Frontal cortex (tissue), 4 donors: ENCODE results near the gene ARID5B. TPM values are rescaled to one million over a fixed set of nuclear protein-coding genes. Genes with fewer than 3 reads are reported as not detected.

ENCODE experiments used
- DNase-seq, 2 donors: peaks; one replicate each; pipeline ENCODE4 v3.0.0; 2012; ENCODE audit warnings: low spot score in 2 of 2
- FAIRE-seq: peaks from 2 replicates; lab custom pipeline; 2012; peaks lifted over from hg19 to GRCh38; lab: Jason Lieb, UNC
- total RNA-seq: library from RNA; depleted of rRNA; stranded (reverse); fragments of >200 nt; gene quantifications from one replicate; pipeline ENCODE4 v1.2.3, GENCODE V29; 2014
- donor health status: control.
- donor health status: control.
- donor health status: control.

ARID5B gene
- total RNA-seq, 1 donor from 2014 or later, result 19.6 TPM

DNA sequence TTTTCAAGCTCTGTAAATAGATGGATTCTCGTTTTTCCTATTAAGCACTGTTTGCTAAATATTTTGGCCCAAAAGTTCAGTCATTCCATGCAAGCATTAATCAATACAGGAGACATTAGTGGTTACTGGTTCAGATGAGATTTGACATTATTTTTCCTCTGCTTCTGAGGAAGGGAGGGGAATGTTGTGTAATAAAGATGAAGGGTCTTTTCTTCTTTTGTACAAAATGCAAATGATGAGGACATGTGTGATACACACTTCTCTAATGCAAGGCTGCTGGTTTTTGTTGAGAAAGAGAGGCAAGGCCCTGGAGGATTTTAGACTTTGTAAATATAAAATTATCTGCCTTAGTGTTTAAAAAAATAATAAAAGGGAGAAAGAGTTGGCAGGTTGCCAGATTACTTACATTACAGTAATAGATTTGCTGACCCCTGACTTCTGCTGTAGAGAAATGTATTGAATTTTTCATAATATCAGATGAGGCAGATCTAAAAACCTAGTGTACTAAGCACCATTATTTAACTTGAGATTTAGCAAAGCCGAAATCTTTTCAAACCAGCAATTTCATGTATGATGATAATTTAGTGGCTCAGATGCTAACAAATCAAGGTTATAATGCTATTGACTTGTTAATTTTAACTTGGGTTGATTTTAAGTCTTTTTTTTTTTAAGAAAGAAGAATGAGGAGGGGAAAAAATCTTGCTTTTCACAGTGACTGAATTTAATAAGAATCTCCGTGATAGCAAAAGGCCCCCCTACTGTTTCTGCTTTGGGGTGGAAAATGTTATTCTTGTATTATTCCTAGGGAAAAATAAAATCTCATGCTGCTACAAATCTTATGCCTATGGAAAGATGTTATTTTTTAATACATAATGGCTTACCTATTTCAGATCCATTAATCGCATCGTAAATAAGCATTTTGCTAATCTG lies 180.1 kb downstream of the ARID5B start:
- no peak for FAIRE-seq
- DNase-seq, result no peak

- FAIRE-seq (no peak), DNase-seq (no peak)
These were observed 180.8 kb downstream of the ARID5B start for GRCh38 chr10:62082271-62082656.

GRCh38 chr10:62082729-62083411 lies 181.4 kb downstream of the ARID5B start:
- DNase-seq, result no peak
- FAIRE-seq, result no peak

GRCh38 chr10:62083412-62084267 lies 182.1 kb downstream of the ARID5B start:
- DNase-seq (no peak), FAIRE-seq (no peak)

DNA sequence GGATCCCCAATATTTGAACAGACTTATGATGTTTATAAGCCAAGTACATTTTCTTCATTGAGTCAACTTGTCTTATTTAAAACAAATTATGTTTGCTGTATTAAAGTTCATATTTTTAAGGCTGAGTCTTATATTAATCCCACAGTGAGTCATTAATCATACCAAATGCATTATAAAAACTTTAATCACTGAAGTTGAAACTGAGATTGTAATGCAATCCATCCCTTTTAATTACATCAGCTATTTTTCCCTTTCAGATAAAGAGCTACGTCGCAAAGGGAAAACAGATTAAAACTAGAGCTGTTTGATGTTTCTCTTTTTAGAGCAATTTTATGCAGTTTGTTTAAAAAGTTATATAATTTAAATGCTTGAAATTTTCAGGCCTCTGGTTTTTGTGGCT lies 183.0 kb downstream of the ARID5B start:
- no peak for DNase-seq
- no peak for FAIRE-seq

GRCh38 chr10:62085404-62085803 lies 183.9 kb downstream of the ARID5B start:
- FAIRE-seq (no peak), DNase-seq (no peak)

DNA sequence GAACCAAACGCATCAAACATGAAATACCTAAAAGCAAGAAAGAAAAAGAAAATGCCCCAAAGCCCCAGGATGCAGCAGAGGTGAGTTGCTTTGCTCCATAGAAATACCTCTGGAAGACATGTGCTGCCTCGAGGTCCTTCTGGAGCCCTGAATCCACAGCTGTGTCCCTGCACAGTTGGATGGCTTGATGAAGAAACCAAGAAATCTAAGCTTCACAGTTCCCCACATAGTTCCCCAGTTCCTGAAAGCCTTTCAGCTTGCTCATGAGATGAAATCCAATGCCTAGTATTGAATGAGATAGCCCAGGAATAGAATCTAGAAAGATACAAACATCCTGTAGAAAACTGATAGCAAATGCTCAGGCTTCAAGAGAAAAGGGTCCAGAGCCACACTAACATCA lies 184.3 kb downstream of the ARID5B start:
- no peak for FAIRE-seq
- DNase-seq, result no peak

DNA sequence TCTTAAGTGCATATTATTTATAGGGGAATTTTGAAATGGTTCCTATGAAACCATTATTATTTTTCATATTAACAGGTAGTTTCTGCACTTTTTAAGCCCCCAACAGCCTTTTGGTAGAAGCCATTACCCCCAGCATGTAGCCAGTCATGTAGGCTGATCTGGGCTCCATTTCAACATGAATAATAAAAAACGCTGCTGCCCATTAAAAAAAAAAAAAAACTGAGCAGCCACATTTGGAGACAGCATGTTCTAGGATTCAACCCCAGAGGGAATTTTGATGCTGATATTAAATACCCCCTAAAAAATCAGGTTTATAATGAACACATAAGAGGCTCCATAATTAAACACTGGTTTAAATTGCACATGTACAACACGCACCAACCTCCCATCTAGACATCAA lies 185.8 kb downstream of the ARID5B start:
- FAIRE-seq, result no peak
- no peak for DNase-seq

DNA sequence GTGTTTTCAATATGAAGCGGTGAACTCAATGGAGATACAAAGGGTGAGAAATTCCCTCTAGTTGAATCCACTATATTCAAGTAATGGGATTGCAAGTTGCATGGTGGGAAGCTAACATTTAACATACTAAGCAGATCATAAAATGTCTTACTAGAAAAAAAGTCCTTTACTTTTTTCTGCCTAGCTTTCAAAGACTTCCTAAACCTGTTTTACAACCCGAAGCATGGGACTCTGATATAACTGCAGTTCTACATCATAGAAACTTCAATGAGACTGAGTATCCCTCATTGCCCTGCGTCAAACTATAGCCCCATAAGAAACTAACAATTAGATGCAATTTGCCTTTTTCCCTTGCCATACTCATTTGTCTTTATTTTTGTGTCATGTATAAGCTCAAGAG lies 187.3 kb downstream of the ARID5B start:
- FAIRE-seq (no peak), DNase-seq (no peak)

DNA sequence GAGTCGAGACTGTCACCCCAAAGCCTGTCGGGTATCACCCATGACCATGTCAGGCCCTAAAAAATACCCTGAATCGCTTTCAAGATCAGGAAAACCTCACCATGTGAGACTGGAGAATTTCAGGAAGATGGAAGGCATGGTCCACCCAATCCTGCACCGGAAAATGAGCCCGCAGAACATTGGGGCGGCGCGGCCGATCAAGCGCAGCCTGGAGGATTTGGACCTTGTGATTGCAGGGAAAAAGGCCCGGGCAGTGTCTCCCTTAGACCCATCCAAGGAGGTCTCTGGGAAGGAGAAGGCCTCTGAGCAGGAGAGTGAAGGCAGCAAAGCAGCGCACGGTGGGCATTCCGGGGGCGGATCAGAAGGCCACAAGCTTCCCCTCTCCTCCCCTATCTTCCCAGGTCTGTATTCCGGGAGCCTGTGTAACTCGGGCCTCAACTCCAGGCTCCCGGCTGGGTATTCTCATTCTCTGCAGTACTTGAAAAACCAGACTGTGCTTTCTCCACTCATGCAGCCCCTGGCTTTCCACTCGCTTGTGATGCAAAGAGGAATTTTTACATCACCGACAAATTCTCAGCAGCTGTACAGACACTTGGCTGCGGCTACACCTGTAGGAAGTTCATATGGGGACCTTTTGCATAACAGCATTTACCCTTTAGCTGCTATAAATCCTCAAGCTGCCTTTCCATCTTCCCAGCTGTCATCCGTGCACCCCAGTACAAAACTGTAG lies 191.0 kb downstream of the ARID5B start:
- no peak for FAIRE-seq

DNA sequence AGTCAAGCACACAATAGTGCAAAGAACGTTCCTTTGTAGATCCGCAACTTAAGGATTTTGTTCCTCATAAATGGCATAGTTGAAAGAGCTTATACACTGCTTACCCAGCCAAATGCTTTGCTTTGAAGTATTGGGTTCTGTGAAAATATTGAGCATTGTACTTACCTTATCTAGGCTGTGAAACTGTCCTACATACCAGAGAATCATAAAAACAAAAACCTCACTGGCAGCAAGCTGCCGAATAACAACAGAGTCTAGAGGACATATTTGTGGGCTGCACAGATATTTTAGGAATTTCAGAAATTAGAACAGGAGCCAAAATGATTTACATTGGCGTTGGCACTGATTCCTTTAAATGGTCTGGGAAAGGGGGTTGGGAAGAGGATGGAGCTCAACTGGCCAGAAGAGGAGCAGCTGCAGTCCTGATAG lies 192.4 kb downstream of the ARID5B start:
- DNase-seq, result no peak

More for the DNA sequence above, 191.0 kb downstream of the ARID5B start:
- no peak for DNase-seq

DNA sequence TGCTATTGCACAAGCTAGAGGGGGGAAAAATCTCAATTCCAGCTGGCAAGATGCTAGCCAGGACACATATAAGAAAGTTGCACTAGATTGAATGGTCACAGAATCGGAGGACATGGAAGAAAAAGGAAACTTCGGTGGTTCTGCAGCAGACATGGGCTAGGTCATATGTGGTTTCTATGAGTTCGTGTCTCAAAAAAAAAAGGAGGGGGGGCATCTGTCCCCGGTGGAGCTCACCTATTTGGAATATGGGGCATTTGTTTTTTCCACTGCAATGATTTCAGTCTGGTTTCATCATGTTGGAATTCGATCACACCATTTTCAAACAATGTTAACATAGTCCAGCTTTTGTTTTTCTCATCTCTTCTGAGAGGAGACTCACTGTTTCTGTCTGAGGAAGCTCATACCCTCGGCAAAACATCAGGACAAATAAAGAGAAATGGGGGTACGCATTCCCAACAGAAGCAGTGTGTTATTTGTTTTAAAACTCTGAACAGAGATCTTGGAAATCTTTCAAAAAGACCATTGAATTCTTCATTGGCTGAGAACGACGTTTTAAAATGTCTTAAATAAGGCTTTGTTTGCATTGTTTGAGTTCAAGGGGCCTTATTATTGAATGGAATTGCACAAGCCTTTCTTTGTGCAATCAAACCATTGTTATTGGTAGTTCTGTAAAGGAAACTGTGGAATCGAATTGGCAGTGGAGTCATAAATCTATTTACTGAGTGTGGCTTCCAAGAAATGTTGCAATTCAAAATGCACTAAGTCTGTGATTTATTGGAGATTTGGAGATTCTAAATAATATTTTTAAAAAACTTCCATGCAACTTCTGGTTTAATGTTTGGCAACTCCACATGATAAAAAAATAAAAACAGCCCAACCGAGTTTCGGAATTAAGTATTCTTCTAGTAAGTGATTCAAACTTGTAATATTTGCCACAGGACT lies 194.0 kb downstream of the ARID5B start:
- DNase-seq, result peak in 1 of 2 donors; percentile 33
- peak; percentile 64 for FAIRE-seq

More for the DNA sequence above, 192.4 kb downstream of the ARID5B start:
- FAIRE-seq, result no peak

- FAIRE-seq, result no peak
- no peak for DNase-seq
These were observed 194.9 kb downstream of the ARID5B start for GRCh38 chr10:62096256-62096933.

- FAIRE-seq (no peak), DNase-seq (no peak)
These were observed 197.0 kb downstream of the ARID5B start for GRCh38 chr10:62098278-62099121.

DNA sequence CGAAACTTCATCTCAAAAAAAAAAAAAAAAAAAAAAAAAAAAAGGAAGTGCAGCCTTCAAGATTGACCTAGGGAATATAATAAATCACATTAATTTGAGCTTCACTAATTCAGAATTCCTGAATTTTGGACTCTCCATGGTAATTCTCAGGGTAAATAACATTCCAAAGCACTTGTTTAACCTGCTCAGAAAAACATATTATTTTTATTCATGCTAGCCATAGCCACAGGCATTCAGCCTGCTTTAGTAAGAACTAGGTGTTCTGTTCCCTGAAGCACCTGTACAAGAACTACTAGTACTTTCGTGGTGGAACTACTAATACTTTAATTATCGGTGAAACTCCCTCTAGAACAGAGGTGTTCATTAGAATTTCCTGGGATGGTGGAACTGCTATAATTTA lies 197.8 kb downstream of the ARID5B start:
- FAIRE-seq (no peak), DNase-seq (no peak)

DNA sequence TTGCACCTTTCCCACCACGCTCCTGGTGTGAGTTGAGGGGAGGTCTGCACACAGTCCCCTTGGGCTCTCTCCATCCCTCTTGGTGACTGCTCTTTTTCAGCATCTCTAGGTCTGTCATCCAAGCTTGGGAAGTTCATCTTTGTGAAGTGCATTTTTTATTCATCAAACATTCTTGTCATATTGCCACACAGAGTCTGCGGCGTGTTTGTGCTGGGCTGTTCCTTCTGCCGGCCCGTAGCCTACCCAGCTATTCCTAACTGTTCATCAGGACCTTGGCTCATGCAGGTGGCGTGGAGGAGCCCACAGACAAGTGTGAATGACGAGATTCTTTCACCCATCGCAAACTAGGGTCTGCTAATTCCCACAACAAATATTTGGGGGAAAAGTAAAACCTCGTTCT lies 202.4 kb downstream of the ARID5B start:
- no peak for FAIRE-seq
- DNase-seq, result no peak

GRCh38 chr10:62106929-62107519 lies 205.5 kb downstream of the ARID5B start:
- FAIRE-seq (no peak), DNase-seq (no peak)
